Measurements from ENCODE around the gene PERM1.

The PERM1 gene

DNA sequence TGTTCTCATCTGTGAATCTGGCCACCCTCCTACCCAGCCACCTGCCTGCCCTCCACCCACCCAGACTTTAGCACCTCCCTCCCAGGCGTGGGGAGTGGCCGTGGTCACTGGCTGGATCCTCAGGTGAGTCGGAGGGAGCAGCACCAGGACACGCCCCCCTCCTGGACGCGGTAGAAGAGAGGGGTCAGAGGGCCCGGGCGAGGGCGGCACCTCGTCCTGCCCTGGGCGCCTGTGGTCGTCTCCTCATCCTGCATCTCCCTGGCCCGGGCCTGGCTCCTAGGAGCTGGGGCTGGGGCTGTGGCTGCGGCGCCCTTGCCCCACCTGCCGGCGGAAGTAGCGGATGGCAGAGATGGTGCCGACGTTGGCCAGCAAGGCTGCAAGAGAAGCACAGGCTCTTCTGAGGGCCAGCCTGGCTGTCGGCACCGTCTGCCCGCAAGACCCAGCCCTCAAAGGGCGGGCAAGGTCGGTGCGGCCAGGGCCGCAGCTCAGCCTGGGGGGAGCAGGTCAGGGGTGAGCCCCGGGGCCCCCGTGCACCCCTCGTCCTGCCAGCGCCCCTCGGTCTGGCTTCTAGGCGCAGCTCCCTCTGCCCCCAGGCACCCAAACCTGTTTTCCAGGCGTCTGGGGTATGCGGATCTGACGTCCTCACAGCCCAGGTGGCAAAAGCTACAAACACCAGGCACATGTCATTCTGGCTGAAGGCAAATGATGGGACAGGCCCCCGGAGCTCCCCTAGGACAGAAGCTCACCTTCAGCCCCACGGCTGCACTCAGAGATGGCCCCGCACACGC lies 5.8 kb downstream of the PERM1 start:
- DNase-seq = no peak

DNA sequence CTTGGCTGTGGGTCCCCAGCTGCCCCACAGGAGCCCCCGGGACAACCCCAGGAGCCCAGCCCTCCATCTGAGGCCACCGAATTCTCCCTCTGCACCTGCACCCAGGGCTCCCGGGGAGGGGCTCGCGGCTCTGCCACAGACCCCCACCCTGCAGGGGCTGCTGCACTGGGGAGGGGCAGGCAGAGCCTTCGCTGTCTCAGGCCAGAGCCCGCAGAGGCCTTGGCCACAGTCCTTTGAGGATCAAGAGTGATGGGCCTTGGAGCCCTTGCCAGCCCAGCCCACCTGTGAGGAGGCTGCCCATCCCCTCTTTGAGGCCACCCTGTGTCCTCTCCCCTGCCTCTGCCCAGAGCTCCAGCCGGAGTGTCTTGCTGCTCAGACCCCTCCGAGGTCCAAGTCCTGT lies 6.5 kb downstream of the PERM1 start:
- no peak for DNase-seq

DNA sequence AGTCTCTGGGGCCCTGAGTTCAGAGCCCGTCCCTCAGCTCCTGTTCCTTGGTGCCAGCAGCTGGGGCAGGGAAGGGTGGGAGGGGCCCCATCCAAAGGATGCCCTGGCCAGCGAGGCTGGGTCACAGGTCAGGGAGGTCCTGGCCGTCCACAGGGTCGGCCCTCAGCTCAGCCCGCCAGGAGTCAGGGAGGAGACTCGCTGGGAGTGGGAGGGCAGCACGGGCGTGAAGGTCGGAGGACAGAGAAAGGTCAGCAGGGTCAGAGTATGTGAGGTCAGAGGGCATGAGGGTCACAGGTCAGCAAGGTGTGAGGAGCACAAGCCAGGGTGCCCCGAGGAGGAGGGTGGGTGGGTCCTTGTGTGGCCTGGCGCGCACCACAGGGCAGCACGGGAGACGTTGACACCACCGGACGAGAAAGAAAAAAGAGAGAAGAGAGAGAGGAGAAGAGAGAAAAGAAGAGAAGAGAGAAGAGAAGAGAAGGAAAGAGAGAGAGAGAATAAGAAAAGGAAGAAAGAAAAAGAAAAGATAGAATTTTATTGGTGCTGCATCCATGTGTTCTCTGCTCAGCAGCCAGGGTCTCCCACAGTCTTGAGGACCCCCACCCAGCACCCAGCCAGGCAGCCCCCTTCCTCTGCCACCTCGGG lies 7.1 kb downstream of the PERM1 start:
- DNase-seq = no peak

DNA sequence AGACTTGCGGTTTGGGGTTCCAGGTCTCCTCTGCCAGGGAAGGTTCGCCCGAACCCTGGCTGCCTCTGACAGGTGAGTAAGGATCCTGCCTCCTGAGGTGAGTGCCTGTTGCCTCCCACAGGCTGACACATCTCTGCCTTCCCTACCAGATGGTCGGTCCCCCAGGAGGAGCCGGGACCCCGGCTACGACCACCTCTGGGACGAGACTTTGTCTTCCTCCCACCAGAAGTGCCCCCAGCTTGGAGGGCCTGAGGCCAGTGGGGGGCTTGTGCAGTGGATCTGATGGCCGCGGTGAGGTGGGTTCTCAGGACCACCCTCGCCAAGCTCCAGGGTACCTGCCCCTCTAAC lies 7.6 kb downstream of the PERM1 start:
- DNase-seq = no peak

DNA sequence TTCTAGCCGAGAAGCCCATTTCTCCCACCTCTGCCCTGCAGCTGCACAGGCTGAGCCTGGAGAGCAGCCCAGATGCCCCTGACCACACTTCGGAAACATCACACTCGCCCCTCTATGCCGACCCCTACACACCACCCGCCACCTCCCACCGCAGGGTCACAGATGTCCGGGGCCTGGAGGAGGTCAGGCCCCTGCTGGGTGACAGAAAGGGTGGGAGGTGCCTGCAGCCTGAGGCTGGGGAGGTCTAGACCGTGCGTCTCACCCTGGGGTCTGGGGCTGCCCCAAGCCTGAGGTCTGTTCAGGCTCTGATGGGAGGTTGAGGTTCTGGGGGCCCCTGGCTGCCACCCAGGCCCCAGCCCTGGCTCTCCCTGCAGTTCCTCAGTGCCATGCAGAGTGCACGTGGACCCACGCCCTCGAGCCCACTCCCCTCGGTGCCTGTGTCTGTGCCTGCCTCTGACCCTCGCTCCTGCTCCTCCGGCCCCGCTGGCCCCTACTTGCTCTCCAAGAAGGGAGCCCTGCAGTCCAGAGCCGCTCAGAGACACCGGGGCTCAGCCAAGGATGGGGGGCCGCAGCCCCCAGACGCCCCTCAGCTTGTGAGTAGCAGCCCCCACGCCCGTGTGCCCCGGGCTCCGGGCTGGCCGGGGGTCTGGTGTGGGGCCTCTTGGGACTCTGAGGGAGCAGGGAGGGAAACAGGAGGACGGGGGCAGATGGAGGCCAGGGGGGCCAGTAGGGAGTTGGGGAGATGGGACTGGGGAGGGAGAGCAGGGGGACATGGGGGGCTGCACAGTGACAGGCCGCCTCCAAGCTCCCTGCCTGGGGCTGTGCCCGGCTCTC lies 8.2 kb downstream of the PERM1 start:
- no peak for DNase-seq

DNA sequence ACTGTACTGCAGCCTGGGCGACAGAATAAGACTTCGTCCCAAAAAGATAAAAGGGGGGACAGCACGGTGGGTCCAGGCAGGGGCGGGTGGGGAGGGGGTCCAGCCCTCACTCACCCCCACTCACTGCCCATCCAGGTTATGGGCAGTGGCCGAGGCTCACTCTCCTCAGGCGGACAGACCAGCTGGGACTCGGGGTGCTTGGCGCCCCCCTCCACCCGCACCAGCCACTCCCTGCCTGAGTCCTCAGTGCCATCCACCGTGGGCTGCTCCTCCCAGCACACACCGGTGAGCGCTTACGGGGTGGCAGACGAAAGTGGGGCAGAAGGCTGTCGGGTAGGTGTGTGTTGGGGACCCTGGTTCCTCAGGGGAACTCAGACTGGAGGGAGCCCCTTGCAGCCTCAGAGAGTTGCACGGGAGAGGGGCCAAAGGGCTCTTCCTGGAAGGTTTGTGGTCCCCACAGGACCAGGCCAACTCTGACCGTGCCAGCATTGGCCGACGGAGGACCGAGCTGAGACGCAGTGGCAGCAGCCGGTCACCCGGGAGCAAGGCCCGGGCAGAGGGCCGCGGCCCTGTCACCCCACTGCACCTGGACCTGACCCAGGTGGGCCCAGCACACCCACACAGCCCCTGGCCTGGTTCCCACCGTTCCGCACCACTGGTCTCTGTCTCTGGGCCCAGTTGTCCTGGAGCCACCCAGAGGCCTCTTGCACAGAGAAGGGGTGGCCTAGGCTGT lies 9.0 kb downstream of the PERM1 start:
- no peak for DNase-seq

DNA sequence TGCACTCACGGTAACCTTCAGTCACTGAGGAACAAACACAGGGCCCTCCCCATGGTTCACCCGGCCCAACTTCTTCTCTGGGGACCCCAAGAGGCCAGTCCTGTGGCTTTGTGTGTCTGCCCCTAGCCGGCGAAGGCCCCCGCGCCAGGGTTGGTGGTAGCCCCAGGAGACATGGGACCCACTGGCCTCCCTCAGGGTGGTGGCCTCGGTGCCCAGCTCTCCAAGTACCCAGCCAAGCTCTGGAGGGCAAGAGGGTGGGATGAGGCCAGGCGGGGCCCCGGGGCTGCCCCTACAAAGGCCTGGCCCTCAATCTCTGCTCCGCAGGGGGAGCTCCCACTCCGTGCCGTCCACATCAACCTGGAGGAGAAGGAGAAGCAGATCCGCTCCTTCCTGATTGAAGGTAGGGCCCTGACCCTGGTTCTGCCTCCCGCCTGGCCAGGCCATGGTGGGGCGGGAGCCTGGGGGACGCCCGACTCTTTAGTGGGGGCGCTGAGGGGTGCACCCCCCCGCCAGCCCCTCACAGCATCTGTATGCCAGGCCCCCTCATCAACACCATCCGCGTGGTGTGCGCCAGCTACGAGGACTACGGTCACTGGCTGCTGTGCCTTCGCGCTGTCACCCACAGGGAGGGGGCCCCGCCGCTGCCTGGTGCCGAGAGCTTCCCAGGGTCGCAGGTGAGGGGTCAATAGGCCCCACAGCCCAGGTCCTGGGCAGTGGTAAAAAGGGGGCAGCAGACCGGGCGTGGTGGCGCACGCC lies 10.0 kb downstream of the PERM1 start:
- DNase-seq = no peak

DNA sequence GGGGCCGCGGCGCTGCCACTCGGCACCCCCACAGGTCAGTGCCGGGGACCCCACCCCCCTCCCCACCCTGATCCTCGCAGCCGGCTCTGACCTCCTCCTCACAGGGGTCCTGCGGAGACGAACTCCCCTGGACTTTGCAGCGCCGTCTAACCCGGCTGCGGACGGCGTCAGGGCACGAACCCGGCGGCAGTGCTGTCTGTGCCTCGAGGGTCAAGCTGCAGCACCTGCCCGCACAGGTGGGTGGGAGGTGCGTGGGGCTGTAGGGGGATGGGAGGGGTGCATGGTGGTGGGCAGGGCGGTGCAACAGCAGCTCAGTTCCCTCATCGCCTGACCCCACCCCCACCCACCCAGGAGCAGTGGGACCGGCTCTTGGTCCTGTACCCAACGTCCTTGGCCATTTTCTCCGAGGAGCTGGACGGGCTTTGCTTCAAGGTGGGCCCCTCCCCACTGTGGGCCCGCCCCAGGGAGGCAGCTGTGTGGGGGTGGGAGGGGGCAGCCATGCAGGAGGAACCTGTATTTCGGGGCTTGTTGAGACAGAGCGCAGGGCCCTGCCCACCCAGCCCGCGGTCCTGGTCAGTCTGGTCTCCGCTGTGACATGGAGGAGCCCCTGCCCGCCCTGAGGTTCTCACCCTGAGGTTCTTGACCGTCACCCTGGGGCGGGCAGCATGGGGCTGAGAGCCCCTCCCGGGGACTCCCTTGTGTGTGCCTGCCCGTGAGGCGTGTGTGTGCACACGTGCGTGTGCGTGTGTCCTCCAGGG lies 10.7 kb downstream of the PERM1 start:
- no peak for DNase-seq

DNA sequence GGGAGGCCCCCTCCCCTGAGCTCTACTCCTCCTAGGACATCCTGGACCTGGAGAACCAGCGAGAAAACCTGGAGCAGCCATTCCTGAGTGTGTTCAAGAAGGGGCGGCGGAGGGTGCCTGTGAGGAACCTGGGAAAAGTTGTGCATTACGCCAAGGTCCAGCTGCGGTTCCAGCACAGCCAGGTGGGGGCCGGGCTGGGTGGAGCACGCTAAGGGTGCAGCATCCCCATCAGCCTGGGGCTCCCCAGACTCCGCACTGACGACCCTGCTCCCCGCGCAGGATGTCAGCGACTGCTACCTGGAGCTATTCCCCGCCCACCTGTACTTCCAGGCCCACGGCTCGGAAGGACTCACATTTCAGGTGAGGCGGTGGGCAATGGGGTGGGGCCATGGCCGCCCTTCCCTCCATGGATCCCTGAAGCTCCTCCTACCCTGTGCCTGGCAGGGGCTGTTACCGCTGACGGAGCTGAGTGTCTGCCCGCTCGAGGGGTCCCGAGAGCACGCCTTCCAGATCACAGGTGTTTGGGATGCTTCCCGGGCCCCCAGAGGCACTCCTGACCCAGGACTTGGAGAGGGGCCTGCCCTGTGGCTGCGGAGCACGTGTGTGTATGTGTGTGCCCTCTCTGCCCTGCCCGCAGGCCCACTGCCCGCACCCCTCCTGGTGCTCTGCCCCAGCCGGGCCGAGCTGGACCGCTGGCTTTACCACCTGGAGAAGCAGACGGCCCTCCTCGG lies 11.5 kb downstream of the PERM1 start:
- no peak for DNase-seq

DNA sequence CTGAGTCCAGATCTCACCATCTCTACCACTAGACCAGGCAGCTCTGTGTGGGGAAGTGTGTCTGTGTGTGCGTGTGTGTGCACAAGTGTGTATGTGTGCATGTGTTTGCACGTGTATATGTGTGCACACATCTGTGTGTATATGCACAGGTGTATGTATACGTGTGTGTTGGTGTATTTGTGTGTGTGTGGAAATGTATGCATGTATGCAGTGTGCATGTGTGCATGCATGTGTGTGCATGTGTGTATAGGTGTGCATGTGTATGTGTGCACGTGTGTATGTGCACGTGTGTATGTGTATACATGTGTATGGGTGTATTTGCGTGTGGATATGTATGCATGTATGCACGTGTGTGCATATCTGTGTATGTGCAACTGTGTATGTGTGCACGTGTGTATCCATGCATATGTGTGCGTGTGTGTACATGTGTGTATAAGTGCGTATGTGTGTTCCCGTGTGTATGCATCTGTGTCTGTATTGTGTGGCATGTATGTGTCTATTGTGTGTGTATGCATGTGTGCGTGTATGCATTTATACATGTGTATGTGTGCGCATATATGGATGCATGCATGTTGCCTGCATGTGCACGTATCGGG lies 12.5 kb downstream of the PERM1 start:
- no peak for DNase-seq

DNA sequence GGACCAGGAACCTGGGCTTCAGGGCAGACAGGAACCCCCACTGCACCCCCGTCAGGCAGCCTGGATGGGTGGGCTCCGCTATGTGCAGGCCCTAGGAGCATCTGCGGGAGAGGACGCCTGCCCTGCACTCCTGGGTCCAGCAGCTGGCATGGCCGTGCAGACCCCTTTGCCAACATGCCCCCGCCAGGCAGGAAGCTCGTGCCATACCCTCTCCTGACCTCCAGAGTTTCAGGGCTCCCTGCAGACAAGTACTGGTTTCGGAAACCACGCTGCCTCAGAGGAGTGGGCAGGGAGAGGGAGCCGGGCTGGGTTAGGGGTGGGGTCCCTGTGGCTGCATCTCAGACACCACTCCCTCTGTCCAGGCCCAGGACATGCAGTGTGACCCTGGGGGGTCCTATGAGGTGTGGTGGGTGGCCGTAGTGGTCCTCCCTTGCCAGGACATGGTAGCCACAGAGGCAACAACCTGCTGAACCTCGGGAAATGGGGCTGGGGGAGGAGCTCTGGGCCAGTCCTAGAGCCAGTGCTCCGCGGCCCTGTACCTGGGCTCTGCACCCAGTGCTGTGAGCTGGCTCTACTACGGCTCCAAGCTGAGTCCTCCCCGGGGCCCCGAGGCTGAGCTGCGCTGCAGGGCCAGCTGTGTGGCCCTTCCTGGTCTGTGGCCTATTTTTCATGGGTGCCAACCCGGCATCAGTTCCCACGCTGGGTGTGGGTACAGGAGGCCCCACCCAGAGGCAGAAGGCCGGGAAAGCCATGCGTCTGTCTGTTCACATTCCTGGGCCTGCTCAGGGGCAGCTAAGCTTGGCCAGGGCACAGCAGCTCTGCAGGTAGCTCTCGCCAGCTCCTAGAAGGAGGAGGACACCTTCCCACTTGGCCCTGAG lies 14.2 kb downstream of the PERM1 start:
- no peak for DNase-seq

DNA sequence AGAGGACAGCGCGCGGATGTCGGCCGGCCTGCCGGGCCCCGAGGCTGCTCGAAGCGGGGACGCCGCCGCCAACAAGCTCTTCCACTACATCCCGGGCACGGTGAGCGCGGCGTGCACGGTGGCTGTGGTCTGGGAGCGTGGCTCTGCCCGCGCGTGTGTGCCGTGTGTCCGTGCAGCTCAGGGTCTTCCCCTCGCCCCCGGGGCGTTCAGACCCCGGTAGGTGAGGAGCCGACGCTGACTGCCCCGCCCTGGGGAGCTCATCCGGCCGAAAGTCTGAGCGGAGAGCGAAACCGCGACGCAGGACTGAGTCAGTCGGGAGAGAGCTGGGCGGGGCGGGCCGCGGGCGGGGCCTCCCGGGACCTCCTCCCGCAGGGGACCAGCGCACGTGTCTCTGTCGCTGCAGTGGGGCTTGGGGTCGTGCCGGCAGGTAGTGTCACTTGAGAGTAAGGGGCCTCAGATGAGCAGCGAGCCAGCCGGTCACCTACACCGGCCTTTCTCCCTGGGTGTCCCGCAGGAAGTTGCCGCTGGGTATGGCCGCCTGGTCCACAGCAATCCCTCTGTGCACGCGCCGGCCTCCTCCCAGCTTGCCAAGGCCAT lies 15.1 kb downstream of the PERM1 start:
- no peak for DNase-seq

DNA sequence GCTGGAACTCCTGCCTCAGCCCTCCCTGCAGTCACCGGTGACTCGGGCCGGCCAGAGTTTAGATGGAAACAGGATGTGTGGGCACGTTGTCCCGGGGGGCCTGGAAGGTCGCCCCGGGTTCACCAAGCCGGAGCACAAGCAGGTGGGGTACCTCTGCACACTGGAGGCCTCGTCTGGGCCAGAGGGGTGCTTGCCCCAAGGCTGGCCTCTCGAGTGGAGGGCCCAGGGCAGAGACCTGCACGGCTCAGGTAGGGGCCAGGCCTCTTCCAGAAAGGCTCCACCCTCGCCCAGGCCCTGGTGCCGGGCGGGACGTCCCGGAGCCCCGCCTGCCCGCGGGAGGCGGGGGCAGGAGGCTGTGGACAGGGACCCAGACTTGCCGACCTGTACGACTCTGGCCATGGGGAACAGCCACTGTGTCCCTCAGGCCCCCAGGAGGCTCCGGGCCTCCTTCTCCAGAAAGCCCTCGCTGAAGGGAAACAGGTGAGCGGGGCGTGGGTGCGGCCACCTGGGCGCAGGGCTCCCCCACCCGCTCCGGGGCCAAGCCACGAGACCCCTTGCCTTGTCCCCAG lies 15.7 kb downstream of the PERM1 start, which contains the start of gene PLEKHN1:
TSS of gene PLEKHN1 (plus strand) at position 348 of the 569 bp plus-strand sequence. CDS start at position 398, 50 bp downstream.
- DNase-seq = no peak

DNA sequence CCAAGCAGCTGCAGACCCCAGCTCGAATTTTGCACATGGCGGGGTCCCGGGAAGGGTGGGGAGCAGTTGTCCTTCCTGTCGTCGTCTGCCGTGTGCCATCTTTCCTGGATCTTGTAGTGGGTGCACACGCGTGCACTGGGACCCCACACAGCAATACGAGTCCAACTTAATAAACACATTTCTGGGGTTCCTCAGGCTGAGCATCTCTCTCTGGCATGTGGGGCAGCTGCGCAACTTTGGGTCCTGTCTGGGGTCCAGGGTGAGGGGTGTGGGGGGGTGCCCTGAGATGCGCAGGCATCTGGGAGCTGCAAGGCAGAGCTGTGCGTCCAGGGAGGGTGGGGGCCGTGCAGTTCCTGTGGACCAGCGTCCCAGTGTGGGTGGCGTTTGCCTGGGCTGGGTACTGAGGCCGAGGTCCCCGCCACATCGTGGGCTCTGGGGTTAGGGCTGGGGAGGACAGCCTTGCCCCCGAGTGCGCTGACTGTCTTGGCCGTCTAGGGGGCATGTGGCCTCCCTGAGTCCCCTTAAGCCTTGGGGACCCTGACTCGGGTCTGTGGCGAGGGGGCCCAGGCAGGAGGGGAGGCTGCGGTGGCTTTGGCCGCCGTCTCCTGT lies 16.3 kb downstream of the PERM1 start:
- no peak for DNase-seq

DNA sequence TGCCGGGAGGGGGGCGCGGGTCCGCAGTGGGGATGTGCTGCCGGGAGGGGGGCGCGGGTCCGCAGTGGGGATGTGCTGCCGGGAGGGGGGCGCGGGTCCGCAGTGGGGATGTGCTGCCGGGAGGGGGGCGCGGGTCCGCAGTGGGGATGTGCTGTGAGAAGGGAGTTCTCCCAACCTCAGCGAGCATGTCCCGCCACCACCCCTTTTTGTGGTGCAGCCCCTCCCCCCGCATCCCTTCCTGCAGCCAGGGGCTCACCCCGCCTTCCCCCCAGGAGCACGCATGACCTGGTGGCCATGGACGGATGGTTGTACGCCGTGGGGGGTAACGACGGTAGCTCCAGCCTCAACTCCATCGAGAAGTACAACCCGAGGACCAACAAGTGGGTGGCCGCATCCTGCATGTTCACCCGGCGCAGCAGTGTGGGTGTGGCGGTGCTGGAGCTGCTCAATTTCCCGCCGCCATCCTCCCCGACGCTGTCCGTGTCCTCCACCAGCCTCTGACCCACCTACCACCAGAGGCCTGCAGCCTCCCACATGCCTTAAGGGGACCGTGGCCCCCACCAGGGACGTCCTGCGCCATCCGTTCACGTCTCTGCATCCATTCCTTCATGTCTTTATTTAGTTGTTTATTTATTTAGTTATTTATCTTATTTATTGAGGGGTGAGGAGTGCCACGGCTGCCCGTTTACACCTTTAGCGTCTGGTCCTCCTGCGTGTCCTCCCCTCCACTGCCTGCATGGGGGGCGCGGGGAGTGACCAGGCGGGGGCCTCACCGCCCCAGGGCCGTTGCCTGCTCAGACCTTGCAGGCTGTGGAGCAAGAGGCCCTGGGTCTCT lies 17.0 kb downstream of the PERM1 start:
- DNase-seq = no peak

DNA sequence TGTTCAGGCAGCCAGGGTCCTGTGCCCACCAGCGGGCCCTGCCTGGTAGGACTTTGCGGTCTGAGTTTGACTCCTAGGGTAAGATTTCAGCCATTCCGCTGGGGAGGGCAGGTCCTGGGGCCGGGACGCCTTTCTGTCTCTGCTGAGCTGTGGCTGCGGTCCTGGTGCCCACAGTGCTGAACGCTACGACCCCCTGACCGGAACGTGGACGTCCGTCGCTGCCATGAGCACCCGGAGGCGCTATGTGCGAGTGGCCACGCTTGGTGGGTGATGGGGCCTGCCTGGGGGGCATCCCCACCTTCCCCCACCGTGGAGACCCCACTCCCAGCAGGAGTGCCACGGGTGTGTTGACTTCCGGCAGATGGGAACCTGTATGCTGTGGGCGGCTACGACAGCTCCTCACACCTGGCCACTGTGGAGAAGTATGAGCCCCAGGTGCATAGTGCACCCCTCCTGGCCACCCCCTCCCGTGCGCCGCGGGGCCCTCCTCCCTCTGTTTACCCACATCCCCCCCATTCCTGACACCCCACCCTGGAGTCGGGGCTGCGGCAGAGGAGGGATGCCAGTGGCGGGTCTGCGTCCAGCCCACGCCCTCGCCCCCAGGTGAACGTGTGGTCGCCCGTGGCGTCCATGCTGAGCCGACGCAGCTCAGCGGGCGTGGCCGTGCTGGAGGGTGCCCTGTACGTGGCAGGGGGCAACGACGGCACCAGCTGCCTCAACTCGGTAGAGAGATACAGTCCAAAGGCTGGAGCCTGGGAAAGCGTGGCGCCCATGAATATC lies 18.0 kb downstream of the PERM1 start:
- DNase-seq = no peak
